LHCN-M2 (cell line): ENCODE data around the gene C5. TPM values are rescaled to one million over a fixed set of nuclear protein-coding genes. Genes with fewer than 3 reads are reported as not detected.
A peak's percentile ranks its signal among the peaks of the same experiment; 100 is the strongest.
"Not testable (repeated sequence)": the region's sequence is repeated elsewhere in the genome, so short reads cannot be mapped to it uniquely, and the experiment has no call there.

Experiments
- DNase-seq: peaks from one replicate; pipeline ENCODE4 v3.0.0-alpha.2; 2012; ENCODE audit warnings: low read depth
- total RNA-seq: library from RNA; depleted of rRNA; stranded (reverse); fragments of >200 nt; gene quantifications from 2 replicates; pipeline ENCODE4 v1.2.3, GENCODE V29; 2014

The C5 gene
- total RNA-seq, 1 experiment from 2014 or later, result 3.6 TPM

GRCh38 chr9:120980951-120981350 is 69.1 kb downstream of the C5 start:
- DNase-seq, result no peak

GRCh38 chr9:120979797-120980196 is 70.3 kb downstream of the C5 start:
- DNase-seq, result no peak

- DNase-seq, result no peak
Observed at GRCh38 chr9:120978987-120979386, 71.1 kb downstream of the C5 start.

- no peak for DNase-seq
Observed at GRCh38 chr9:120977321-120977720, 72.8 kb downstream of the C5 start.

DNA sequence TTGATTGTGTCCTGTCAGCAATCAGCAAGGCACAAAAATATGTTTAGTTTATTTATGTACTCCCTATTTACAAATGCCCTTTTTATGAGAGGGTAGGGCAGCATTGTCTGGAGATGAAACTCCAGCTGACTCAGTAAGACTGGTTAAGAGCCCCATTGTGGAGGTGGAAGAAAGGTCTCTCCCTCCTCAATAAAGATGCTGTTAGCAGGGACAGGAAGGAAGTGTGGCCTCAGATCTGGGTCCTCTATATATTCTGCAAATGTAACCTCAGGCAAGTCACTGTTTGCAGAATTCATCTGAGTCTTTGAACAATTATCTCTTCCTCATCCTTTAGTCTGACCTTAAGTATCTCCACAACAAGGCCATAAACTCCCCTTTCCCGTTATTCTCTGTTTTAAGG is 75.2 kb downstream of the C5 start:
- no peak for DNase-seq

DNA sequence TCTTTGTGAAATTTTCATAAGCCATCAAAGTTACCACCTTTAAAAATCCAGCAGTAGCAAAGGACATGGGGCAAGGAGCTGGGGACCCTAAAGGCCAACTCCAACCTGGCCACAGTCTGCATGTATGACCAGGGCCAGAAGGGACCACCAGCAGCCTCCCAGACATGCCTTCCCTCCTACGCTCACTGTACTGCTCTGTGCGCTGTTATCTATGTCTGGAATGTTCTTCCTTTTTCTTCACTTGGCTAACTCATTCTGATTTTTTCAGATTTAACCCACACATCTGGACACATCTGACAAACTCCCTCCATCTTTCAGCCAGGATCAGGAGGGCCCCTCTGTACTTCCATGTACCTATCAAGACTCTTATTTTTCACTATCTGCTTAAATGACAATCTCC is 75.9 kb downstream of the C5 start:
- DNase-seq, result no peak

DNA sequence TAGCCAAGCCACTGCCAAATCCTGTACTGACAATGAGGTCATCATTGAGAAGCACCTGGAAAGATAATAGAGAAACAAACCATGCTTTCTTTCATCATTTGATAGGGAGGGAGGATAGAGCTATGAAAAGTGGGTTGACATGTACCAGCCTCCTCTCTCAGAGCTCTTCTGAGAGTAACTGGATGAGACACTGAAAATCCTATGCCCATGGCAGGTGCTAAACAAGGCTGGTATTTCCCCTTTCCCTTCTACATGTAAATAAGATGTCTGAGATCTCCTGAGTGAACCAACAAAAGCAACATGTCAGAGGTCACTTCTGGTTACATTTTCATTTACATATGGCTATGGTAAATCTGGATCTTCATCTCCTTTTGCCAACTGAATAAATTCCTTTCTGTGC is 78.1 kb downstream of the C5 start:
- no peak for DNase-seq

DNA sequence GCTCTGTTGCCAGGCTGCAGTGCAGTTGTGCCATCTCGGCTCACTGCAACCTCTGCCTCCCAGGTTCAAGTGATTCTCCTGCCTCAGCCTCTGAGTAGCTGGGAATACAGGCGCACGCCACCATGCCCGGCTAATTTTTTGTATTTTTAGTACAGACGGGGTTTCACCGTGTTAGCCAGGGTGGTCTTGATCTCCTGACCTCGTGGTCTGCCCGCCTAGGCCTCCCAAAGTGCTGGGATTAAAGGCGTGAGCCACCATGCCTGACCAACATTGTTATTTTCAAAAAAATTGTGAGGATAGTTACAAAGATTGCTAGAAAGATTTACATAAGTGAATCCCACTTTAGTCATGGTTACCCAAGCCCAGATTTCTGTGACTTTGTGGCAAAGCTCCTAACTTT is 78.6 kb downstream of the C5 start:
- DNase-seq, result not testable (repeated sequence)

DNA sequence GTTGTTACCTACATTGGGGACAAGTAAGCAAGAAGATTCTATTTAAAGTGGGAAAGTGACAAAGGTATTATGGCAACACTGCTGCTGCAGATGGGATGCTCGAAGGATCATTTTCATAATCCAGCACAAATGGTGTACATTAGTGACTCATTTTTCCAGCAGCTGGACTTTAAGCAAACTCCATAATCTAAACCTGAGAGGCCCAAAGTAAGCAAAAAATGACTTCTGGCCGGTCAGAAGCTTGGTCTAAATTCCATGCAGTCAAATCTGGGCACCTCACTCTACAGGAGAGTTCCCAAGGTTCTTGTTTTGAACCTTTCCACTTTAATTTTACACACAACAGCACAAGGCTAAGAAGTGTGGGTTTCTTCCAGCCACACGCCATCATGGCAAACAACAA is 79.8 kb downstream of the C5 start:
- peak; percentile 19 for DNase-seq

DNA sequence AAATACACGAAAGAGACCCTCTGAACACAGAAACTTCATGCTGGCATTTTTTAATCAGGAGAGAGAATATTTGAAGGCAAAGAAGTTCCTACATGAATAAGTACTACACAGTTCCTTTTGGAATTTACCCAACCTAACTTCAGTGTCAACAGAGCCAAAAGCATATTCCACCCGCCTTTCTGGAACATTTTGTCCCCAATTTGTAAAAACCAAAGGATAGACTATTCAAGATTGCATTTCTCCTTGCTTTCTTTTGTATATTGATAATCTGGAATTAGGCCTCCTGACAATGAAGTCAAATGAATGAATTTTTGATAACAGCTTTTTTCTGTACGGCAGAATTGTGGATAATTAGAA is 84.1 kb downstream of the C5 start:
- no peak for DNase-seq

- no peak for DNase-seq
Observed at GRCh38 chr9:120965344-120966012, 84.6 kb downstream of the C5 start.

- no peak for DNase-seq
Observed at GRCh38 chr9:120961936-120962335, 88.1 kb downstream of the C5 start.

DNA sequence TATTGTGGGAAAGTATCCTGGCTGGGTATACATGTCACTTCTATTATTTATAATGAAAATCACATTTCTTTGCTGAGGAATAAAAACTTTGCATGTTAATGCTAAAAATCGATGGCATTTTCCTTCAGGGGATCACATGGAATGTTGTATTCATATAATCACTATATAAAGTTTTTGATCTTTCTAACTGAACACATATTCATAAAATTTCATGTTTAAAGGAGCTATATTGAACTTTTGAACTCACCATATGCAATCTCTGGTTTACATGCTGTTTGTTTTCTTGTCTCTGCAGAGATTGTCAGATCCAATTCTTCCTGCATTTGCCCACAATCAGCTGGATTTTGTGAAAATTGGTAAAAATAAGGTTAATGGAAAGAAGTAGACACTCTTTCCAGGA is 90.1 kb downstream of the C5 start:
- no peak for DNase-seq

DNA sequence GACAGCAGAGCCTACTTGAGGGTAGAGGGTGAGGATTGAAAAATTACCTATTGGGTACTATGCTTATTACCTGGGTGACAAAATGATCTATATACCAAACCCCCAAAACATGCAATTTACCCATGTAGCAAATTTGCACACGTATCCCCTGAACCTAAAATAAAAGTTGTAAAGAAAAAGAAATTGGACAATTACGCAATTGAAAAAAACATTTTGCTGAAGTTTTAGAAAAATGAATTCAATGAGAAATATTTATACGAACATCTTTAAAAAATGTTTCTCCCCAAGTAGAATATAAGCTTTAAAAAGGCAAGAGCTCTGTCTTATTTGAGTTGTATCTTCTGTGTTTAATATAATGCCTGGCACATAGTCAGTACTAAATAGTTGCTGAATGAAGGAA is 93.2 kb downstream of the C5 start:
- DNase-seq, result no peak

DNA sequence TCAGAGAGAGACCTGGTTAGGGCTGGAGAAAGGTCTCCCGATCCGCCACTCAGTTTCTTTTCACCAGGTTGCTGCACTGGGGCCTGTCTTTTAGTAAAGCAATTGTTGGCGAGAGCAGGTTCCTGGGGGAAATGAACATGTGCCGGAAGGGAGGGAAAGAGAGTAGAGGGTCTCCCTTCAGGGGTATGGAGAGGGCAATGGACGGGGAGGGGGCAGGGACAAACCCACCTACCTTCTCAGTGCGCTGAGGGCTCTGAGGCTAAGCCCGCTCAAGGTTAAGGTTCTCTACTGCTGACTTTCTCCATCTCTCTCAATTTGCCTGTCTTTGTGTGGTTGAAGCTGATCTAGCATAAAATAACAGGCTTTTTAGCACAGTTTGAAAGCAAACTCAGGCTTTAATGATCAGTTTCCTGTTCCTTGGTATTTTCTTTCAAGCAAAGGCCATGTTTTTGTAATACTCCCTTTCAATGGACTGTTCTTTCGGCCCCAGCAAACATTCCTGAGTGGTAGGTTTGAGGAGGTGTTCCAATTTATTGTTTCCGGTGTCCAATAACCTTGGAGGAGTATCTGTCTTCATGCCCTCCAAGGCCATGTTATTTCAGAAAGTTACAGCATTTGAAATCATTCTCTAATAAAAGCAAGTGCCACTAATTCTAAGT is 98.0 kb downstream of the C5 start:
- no peak for DNase-seq

DNA sequence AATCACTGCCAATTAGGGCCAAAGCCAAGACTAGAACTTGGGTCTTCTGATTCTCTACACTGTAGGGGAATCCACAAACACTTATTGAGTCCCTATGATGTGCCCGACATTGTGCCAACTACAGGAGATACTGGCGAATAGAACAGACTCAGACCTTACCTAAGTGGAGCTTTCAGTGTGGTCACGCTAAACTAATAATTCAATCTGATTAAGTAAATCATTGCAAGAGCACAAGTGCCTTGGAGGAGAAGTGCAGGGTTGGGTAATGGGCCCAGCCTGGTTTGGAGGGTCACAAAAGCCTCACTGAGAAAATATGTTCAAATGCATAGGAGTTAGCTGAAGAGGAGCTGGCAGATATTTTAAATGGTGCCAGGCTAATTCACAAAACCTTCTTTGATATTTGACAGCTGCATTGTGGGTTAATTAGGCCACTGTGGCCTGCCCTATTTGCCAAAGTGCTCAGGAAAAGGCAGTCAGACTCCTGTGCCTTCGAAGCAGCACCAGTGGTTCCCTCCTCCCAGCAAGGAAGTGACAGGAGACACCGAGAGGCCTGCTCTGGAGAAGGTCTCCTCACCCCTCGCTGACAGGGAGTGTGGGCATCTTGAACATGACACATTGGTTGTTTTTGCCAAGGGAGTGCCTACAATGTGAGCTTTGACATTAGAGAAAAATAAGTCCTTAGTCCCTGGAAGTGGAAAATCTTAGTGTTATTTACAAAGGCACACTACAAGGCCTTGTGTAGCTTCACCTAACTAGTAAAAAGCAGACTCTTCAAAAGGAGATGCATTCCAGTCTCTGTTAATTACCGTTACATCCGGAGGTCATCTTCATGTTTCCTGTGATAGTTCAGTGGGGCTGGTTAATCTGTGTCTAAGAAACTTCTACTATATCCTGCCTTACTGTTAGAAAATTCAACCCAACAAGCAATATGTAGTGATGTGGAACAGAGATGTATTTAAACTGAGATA is 99.4 kb downstream of the C5 start:
- no peak for DNase-seq

DNA sequence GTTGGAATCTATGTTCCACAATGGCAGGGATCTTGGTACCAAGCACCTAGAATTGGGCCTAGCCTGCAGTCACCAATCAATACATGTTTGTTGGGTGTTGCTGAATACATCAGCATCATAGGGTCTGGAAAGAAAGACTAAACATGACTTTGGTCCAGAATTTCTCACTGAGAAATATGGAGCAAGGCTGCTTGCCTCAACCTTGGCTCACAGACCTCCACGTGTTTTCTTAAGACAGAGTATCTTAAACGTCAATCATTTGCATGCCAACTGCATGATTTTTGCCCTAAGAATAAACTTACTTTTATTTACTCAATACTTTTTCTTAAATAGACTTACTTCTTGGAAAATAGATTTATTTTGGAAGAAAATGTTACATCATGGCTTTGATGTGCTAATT is 100.8 kb downstream of the C5 start:
- no peak for DNase-seq

- DNase-seq, result no peak
Observed at GRCh38 chr9:120948824-120949223, 101.3 kb downstream of the C5 start.

- DNase-seq, result no peak
Observed at GRCh38 chr9:120947222-120947621, 102.9 kb downstream of the C5 start.

GRCh38 chr9:120946259-120946658 is 103.8 kb downstream of the C5 start:
- peak; percentile 64 for DNase-seq

GRCh38 chr9:120944948-120945347 is 105.1 kb downstream of the C5 start:
- DNase-seq, result no peak

DNA sequence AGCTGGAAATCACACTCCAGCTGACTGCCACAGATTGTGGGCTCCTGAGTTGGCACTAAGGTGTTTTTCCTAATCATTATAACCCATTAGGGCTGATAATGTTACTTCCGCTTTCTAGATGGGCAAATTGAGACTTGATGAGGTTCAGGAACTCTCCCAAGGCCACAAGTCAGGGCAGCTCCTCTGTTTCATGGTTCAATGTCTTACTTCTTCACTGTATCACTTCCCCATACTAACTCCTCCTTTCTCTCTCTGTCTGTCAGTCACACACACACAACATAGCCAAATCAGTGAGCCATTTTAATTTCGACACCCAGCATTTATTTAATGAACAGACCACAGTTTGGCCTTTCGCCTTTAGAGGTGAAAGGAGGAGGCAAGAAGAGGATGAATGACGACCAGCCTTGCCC is 105.6 kb downstream of the C5 start:
- DNase-seq, result no peak
